OCI-LY1 (cell line): ENCODE measurements around the gene EXPH5.

Experiments used
- CTCF ChIP-seq: fragments of 200-600 bp; sonication (generic), shearing (Covaris generic); IDR thresholded peaks from 2 replicates; pipeline ENCODE4 v1.5.1; 2017; ENCODE audit warnings: mild to moderate bottlenecking, antibody characterized with exemption, low read length, moderate library complexity, mixed read lengths
- EZH2 ChIP-seq: fragments of 200-600 bp; sonication (generic), shearing (Covaris generic); IDR thresholded peaks from 2 replicates; pipeline ENCODE4 v1.8.0; 2017; ENCODE audit warnings: borderline replicate concordance, mixed run types, mild to moderate bottlenecking, antibody characterized with exemption, low read length, moderate library complexity, mixed read lengths

DNA sequence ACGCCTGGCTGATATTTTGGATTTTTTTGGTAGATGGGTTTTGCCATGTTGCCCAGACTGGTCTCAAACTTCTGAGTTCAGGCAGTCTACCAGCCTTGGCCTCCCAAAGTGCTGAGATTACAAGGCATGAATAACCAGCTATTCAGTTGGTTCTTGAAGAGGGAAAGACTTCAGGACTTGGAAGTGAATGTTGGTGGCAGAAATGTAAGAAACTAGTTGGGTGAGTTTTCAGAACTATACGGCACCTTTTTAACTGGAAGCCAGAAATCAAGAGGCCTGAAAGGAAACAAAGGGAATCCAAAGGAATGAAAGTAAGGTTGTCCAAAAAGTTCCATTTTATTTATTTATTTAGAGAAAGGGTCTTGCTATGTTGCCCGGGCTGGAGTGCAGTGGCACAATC lies 98.2 kb downstream of the EXPH5 start:
- no peak for TF ChIP-seq CTCF
- no peak for TF ChIP-seq EZH2
